GM12801 (cell line): ENCODE results near the gene IWS1.

Experiments
- TF ChIP-seq, protein P1 (sequence below): IDR thresholded peaks from one replicate; pipeline ENCODE4 v1.5.1; 2011; ENCODE audit warnings: control low read depth; ENCODE audit not compliant: insufficient read length; ENCODE audit errors: extremely low read depth

IWS1 gene

GRCh38 chr2:127498386-127498785 lies 27.9 kb downstream of the IWS1 start:
- TF ChIP-seq, protein P1, sequence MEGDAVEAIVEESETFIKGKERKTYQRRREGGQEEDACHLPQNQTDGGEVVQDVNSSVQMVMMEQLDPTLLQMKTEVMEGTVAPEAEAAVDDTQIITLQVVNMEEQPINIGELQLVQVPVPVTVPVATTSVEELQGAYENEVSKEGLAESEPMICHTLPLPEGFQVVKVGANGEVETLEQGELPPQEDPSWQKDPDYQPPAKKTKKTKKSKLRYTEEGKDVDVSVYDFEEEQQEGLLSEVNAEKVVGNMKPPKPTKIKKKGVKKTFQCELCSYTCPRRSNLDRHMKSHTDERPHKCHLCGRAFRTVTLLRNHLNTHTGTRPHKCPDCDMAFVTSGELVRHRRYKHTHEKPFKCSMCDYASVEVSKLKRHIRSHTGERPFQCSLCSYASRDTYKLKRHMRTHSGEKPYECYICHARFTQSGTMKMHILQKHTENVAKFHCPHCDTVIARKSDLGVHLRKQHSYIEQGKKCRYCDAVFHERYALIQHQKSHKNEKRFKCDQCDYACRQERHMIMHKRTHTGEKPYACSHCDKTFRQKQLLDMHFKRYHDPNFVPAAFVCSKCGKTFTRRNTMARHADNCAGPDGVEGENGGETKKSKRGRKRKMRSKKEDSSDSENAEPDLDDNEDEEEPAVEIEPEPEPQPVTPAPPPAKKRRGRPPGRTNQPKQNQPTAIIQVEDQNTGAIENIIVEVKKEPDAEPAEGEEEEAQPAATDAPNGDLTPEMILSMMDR = no peak

DNA sequence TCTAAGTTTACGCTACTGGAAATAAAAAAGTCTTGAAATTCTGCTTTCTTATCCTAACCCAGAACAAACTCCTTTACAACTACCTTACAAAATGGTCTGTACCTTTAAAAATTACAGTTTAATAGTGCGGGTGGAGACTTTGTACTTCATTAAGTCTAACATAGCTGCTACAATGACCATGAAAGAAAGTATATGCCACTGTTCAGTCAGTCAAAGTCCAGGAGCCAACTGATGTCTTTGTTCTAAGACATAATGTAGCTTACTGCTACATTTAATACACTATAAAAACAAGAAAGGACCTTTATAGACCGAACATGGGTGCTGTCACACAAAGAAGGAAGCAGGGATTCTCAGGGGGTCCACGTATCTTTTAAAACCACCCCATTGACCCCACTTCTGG lies 36.0 kb downstream of the IWS1 start:
- TF ChIP-seq, protein P1 = no peak

DNA sequence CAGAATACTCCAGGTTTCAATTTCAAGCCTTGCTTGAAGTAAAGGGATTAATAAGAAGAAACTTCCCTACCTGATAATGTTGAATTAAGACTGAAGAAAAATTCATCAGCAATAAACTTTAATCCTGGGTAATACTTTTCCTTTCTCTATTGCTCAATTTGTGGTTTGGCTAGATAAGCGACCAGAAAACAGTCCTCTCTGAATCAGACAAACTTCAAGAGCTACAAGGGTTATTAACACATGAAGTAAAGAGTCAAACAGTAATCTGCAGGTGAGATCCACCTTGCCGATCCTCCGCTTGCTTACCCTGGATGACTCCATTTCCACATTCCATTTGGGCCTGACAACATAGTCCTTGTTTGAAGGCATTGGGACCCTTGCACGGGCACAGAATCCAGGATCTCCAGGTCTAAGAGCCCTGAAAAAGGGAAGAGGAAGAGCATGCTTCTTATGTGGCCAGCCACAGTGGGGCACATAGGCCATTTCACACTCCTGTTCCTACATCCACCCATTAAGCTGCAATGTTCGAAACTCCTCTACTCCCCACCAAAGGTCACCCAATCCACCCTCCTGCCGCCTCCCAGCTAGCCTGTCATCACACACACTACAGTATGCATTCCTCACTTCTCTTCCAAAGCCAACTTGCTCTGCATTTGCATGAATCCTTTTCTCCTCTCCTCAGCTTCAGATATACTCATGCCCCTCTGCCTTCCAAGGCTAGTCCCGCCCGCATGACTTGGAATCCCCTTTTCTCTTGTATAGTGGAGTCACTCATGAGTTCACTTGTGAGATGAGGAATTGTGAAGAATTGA lies 39.8 kb downstream of the IWS1 start:
- TF ChIP-seq, protein P1 = no peak

- TF ChIP-seq, protein P1 = no peak
Measured at GRCh38 chr2:127485694-127486071, 40.6 kb downstream of the IWS1 start.

GRCh38 chr2:127485051-127485693 lies 41.1 kb downstream of the IWS1 start:
- TF ChIP-seq, protein P1 = no peak

GRCh38 chr2:127482031-127482430 lies 44.3 kb downstream of the IWS1 start:
- TF ChIP-seq, protein P1 = no peak

- TF ChIP-seq, protein P1 = no peak
Measured at GRCh38 chr2:127479866-127480743, 46.2 kb downstream of the IWS1 start.
